ENCODE data around the gene GJC3.

GRCh38 chr7:99919814-99920112 is 9.7 kb downstream of the GJC3 start:
- no peak for TF ChIP-seq POLR2A (IDR thresholded peaks at IDR 0.05)
- TF ChIP-seq POLR2AphosphoS5 (IDR thresholded peaks at IDR 0.05) = no peak
- TF ChIP-seq CTCF (IDR thresholded peaks at IDR 0.05) = no peak
